UCSD-AML1 (cell line): ENCODE results near the gene THRB.

Source experiments
- DNase-seq: peaks from one replicate; lab custom pipeline; 2025; ENCODE audit not compliant: unreplicated experiment; lab: John Stamatoyannopoulos, UW

The THRB gene

GRCh38 chr3:24492971-24493551, 1.6 kb downstream of the THRB start:
- DNase-seq = no peak

- DNase-seq = no peak
These were observed 4.5 kb downstream of the THRB start for GRCh38 chr3:24490151-24490550.

GRCh38 chr3:24487325-24488262, 7.1 kb downstream of the THRB start:
- DNase-seq = no peak

- no peak for DNase-seq
These were observed 9.1 kb downstream of the THRB start for GRCh38 chr3:24485511-24485910.

- no peak for DNase-seq
These were observed 10.8 kb downstream of the THRB start for GRCh38 chr3:24483873-24484272.

- no peak for DNase-seq
These were observed 12.4 kb downstream of the THRB start for GRCh38 chr3:24482096-24482705.

GRCh38 chr3:24481193-24481592, 13.5 kb downstream of the THRB start:
- no peak for DNase-seq

GRCh38 chr3:24480497-24480896, 14.2 kb downstream of the THRB start:
- DNase-seq = no peak

GRCh38 chr3:24479816-24480215, 14.8 kb downstream of the THRB start:
- DNase-seq = no peak

- DNase-seq = no peak
These were observed 17.6 kb downstream of the THRB start for GRCh38 chr3:24476871-24477656.

- DNase-seq = no peak
These were observed 18.7 kb downstream of the THRB start for GRCh38 chr3:24475925-24476324.

GRCh38 chr3:24474862-24475261, 19.8 kb downstream of the THRB start:
- DNase-seq = no peak

- no peak for DNase-seq
These were observed 22.3 kb downstream of the THRB start for GRCh38 chr3:24472358-24472757.

GRCh38 chr3:24471486-24471885, 23.2 kb downstream of the THRB start:
- no peak for DNase-seq

- no peak for DNase-seq
These were observed 24.4 kb downstream of the THRB start for GRCh38 chr3:24470277-24470676.

GRCh38 chr3:24464389-24464788, 30.3 kb downstream of the THRB start:
- no peak for DNase-seq

GRCh38 chr3:24462737-24463136, 31.9 kb downstream of the THRB start:
- no peak for DNase-seq

GRCh38 chr3:24460974-24461373, 33.7 kb downstream of the THRB start:
- DNase-seq = no peak

GRCh38 chr3:24457719-24458118, 36.9 kb downstream of the THRB start:
- DNase-seq = no peak

- DNase-seq = no peak
These were observed 39.8 kb downstream of the THRB start for GRCh38 chr3:24454856-24455255.

- DNase-seq = no peak
These were observed 40.3 kb downstream of the THRB start for GRCh38 chr3:24454393-24454792.
